PC-3 (cell line): ENCODE measurements around the gene IMP3.

ENCODE experiments used
- EZH2 ChIP-seq: fragments of 300-600 bp; sonication (generic); IDR thresholded peaks from one replicate; pipeline ENCODE4 v1.6.1; 2017; ENCODE audit warnings: antibody characterized with exemption, mild to moderate bottlenecking, low read length; ENCODE audit not compliant: unreplicated experiment
- TF ChIP-seq, protein P1 (sequence below): fragments of 300-600 bp; sonication (generic); conservative IDR thresholded peaks from 2 replicates; pipeline ENCODE4 v1.5.1; 2017; ENCODE audit warnings: antibody characterized with exemption, low read depth, mild to moderate bottlenecking, low read length

DNA sequence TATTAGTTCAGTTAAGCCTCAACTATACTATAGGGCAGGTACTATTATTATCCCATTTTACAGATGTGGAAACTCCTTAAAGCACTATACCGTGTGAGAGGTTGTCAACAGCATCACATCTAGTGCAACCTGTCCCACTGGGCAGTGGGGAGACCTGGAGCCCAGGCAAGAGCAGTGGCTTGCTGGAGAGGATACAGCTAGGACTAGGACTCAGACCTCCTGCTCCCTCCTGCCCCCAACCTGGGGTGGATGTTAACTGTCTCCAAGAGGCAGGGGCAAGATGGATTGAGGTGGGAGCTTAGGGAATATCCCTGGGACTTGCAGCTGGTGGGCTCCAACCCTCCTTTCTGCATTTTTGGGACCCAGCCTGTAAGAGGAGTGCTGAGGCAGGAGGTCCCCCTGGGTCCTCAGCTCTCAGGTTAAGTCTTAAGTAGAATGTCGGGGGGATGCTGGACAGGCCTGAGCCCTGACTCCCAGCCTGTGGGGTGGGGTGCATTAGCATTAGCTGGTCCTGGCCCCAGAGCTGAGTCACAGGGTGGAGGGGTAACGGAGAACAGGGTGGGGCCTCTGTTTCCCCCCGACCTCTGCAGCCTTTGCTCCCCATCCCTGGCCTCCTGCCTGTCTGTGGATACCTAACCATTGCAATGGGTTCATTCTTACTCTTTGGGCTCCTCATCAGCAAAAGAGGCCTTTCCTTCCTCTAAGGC is 14.3 kb upstream of the IMP3 start:
- no peak for TF ChIP-seq EZH2
- TF ChIP-seq, protein P1, sequence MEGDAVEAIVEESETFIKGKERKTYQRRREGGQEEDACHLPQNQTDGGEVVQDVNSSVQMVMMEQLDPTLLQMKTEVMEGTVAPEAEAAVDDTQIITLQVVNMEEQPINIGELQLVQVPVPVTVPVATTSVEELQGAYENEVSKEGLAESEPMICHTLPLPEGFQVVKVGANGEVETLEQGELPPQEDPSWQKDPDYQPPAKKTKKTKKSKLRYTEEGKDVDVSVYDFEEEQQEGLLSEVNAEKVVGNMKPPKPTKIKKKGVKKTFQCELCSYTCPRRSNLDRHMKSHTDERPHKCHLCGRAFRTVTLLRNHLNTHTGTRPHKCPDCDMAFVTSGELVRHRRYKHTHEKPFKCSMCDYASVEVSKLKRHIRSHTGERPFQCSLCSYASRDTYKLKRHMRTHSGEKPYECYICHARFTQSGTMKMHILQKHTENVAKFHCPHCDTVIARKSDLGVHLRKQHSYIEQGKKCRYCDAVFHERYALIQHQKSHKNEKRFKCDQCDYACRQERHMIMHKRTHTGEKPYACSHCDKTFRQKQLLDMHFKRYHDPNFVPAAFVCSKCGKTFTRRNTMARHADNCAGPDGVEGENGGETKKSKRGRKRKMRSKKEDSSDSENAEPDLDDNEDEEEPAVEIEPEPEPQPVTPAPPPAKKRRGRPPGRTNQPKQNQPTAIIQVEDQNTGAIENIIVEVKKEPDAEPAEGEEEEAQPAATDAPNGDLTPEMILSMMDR = no peak
